ENCODE results near the gene CACNB2.
"Not testable (repeated sequence)": the region's sequence is repeated elsewhere in the genome, so short reads cannot be mapped to it uniquely, and the experiment has no call there.

CACNB2 gene

DNA sequence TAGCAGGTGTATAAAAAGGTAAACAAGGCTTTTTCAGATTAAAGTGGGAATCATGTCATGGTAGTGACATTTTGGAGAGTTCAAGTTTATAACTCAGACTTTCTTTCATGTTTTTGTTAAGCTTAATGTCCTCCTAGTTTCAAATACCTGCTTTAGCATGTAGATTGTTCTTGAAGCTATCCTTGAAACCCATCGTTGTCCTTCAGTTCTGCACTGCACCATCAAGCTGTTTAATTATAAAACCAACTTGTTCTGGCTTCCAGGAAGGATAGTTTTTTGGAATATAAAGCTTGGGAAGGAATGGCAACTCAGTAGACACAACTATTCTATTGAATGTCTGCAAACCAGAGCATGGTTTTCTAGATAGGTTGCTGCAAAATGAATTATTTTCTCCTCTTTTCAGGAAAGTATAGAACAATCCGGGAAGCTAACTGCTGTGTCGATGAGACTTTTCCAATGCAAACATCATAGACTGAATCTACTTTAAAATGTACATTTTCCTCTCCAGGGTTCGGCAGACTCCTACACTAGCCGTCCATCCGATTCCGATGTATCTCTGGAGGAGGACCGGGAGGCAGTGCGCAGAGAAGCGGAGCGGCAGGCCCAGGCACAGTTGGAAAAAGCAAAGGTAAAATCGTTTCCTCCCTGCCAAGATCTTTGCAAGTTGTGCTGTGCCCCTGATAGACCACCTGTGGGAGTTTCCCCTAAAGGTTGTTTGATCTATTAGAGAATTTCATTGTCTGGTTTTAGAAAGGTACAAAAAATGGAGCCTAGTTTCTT, 261.4 kb downstream of the CACNB2 start:
- no peak for DNase-seq (ENCODE audit: low read depth)

DNA sequence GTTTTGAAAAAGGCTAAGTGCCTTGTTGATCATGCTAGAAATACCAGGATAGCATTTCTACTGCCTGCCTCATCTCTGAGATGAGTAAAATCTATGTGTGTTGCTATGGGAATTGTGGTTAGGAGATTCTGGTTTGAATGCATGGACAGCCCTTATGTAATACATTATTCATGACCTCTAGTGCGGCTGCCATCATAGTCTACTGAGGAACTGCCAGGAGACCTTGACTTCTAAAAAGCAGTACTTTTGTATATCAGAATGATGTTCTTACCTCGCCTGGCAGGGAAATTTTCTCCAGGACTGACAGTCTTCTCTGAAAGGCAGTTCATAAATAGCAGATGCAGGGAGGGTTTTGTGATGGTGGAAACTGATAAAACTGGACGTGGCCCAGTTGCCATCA, 262.6 kb downstream of the CACNB2 start:
- no peak for DNase-seq (ENCODE audit: low read depth)

DNA sequence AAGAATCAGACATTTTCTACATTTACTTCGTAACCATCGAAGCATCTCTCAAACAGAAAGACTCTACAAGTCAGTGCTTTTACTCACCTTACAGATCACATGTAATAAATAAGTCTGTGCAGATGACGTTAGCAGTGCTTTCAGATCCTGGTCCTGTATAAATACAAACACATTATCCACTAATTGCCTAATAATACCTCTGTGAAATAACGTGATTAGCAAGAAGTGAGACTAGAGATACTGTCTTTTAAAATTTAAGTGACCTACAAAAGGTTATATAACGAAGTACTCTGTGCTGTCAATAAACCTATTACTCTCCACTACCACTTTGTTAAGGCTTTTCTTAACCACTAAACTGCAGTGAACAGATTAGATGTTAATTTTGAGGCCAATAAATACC, 264.3 kb downstream of the CACNB2 start:
- no peak for DNase-seq (ENCODE audit: low read depth)

DNA sequence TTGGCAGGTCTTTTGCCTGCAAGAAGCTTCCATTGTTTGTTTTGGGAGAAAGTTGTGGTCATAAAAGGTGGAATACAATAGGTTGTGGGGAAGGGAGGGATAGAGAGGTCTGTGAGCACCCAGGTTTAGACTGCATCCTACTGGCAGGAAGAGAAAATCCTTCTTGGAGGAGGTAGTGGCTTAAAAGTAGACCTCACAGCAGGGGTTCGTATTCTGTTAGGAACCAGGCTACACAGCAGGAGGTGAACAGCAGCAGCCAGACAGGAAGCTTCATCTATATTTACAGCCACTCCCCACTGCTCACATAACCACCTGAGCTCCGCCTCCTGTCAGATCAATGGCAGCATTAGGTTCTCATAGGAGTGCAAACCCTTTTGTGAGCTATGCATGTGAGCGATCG, 265.9 kb downstream of the CACNB2 start:
- no peak for DNase-seq (ENCODE audit: low read depth)

DNA sequence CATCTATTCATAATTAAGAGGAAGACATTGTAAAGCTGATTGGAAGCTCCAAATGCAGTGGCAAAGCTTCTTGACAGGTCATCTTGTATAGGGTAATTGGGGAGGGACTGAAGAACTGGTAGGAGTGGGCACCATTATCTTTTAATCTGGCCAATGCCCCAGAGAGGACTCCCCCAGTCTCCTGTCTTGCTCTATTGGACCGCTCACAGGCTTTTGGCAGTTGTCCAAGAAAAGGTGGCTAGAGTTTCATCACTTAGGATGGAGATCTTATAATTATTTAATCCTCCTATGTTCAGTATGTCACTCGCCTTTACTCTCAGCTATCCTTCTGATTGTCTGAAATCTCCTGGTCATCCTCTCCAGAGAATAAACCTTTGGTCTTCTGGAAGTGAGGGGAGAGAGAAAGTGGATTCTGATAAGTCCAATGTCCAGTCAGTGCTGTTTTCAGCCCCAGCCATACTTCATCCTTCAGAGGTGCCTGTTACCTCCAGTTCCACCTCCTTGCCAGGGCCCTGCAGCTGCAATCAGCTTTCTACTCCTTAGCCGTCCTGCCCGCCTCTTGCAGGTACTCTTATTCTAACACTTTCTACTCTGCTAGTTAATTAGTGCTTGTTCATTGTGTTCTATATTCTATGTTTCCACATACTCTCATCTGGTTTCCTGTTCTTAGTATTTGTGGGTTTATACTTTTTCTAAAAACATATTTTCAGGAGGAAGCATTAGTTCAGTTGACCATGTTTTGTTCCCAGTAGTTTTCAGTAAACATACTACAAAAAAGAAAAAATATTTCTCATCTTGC, 269.6 kb downstream of the CACNB2 start:
- DNase-seq (ENCODE audit: low read depth), result no peak

DNA sequence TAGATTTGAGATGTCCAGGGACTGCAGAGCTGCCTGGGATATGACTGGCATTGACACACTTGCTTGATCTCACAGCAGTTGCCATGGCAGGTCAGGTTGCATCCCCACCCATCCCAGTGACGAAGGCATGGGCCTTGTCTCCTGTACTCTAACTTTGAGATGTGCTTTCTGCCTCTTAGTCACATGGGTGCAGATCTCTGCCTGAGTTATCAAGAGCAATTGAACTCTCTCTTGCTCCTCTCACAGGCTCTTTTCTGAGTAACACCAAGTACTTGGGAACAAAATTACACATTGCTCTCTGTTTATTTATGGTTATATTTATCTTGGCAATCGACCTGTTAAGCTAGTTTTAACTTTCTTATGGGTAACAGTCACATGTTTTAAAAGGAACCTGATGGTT, 273.8 kb downstream of the CACNB2 start:
- no peak for DNase-seq (ENCODE audit: low read depth)

DNA sequence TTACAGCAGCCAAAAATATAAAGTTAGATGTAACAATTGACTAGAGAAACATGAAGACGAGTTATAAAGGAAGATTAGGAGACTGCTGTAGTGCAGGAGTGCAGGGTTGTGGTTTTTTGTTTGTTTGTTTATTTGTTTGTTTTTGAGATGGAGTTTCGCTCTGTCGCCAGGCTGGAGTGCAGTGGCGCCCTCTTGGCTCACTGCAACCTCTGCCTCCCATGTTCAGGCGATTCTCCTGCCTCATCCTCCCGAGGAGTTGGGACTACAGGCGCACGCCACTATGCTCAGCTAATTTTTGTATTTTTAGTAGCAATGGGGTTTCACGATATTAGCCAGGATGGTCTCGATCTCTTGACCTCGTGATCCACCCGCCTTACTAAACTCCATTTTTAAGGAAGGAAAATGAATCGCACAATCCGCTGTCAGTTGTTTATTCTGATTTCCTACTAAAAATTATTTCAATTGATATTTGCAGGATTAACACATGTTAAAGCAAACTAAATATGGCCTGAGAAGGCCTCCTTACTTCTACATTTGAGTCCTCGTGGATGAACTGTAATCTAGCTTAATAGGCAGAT, 277.8 kb downstream of the CACNB2 start:
- DNase-seq (ENCODE audit: low read depth), result no peak

DNA sequence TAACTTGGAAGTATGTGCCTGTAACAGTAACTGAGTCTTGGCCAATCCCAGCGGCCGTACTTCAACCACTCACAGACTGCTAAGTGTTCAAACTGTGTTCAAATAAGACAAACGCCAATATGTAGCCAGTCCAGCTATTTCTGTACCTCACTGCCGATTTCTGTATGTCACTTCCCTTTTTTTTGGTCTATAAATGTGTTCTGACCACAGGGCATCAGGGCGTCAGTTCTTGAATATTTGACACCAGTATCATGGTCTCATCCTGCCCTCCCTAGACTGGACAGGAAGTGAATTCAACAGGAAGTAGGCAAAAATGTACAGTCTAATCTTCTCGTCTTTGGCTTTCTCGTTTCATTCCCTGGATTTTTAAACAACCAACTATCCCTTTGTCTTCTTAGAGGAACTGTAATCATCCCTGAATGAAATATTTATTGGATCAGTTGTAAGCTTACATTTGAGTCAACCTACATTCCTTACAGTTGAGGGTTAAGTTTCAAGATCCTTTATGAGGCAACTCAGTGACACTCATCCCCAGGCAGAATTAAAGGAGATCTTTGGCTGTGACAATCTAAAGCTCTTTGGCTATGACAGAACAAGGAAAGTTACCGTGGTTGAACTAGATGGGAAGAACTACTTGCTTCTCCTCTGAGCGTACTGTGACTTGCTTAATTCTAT, 278.5 kb downstream of the CACNB2 start:
- DNase-seq (ENCODE audit: low read depth), result no peak

DNA sequence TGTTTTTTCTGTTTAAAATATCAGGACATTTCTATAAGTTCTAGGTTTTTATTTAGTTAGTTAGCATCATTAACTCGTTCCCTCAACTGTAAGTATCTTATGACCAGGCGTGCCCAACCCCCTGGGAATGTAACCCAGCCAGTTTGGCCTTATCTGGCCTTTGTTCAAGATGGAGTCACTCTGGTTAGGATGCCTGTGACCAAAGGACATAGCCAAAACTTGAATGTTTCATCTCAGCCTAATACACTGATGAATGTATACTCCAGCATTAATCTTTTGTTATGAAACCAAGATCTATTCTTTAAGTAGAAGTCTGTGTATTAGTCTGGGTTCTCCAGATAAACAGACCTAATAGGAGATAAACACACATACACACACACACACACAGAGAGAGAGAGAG, 279.7 kb downstream of the CACNB2 start:
- DNase-seq (ENCODE audit: low read depth), result no peak

DNA sequence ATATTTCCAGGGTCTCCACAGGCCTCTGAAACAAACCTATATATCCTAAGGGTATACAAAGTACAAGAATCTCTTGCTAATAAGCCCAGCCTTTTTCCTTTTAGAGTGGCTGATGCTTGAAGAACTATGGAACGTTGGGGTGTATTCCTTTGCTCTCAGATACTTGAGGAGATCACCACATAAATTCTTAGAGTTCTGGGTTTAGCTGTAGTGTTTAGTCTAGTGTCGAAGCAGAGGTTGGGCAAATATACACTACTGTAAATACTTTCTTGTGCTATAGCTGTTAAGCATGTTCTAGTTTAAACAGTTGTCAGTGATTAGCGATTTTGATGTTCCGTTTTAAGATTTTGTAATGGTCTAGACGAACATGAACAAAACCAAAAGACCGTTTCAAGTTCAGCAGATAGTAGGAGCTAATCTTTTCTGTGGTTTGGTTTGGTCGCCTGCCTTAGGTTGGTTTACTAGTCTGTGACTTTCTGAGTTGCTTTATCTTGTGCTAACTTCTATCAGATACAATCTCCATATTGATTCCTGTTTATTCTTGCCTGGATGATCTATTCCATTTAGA, 281.6 kb downstream of the CACNB2 start:
- no peak for DNase-seq (ENCODE audit: low read depth)

DNA sequence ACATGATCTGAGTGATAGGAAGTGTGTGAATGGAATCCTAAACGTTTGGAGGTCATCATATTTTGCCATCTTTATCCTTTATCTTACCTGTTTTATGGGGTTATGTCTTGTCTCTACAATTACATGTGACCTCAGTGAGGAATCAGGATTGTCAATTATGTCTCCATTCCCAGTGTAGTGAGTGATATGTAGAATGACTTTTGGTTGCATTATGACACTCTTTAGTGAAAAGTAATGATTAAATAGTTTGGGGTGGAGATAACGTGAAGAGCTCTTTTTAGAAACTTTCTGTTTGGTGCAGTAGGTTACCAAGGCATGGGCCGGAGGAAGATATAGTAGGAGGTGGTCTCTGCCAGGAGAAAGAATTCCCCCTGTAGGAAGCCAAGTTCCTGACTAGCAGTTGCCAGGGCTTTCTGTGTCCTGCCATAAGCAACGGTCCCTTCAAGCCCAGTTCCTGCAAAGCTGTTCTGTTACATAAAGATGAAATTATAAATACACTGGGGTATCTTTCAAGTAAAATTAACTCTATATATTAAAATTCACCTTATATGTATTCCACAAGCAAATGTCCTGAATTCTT, 282.9 kb downstream of the CACNB2 start:
- no peak for DNase-seq (ENCODE audit: low read depth)

DNA sequence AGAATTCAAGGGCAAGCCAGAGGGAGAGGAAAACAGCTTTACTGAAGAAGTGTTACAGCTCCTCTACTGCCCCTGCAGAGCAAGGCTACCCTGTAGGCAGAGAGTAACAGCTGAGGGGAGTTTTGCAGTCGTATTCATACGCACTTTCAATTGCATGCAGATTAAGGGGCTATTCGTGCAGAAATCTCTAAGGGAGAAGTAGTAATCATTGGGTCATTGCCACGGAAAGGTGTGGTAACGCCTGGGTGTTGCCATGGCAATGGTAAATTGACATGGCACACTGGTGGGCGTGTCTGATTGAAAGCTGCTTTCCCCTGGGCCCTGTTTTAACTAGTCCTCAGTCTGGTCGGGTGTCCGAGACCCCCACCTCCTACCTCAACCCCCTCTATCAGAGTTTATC, 284.0 kb downstream of the CACNB2 start:
- no peak for DNase-seq (ENCODE audit: low read depth)

DNA sequence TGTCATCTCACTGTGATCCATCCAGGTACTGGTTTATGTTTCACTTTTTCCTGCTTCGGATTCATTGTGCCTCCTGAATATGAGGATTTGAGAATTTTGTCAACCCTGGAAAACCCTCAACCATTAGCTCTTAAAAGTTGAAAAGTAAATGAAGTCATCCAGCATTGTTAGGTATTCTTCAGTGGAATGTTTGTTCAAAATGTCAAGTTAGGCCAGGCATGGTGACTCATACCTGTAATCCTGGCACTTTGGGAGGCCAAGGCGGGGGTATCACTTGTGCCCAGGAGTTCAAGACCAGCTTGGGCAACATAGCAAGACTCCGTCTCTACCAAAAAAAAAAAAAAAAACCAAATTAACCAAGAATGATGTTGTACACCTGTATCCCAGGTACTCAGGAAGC, 289.1 kb downstream of the CACNB2 start:
- no peak for DNase-seq (ENCODE audit: low read depth)

DNA sequence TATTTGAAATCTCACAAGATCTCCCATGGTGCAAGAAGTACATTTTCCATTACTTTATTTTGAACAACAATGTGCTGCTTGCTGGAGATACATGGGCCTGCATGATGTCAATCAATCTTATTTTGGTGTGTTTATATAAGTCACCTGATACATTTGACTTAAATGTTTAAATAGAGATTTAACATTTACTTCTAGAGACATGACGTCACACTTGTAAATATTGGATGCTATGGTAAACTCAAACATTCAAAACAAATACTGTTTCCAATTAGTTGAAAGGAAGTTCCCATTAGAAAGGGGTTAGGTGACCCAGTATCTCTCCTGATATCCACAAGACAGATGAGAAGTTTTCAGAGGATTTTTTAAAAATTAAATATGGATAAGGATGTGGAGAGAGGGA, 296.7 kb downstream of the CACNB2 start:
- no peak for DNase-seq (ENCODE audit: low read depth)

DNA sequence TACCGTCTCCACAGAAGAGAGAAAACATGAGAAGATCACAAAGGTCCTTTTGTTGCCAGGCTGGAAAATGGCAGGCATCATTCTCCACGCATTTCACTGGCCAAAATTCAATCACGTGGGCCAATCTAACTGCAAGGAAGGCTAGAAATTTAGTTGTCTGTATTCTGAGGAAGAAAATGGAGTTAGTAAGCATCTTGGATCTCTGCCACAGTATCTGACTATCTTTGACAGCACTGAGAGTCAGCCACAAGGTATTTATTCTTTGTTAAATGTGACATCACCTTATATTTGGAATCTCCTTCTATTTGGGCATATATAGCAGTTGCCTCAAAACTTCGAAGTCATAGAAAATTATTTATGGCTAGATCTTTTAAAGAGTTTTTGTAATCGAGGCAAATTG, 297.3 kb downstream of the CACNB2 start:
- no peak for DNase-seq (ENCODE audit: low read depth)

DNA sequence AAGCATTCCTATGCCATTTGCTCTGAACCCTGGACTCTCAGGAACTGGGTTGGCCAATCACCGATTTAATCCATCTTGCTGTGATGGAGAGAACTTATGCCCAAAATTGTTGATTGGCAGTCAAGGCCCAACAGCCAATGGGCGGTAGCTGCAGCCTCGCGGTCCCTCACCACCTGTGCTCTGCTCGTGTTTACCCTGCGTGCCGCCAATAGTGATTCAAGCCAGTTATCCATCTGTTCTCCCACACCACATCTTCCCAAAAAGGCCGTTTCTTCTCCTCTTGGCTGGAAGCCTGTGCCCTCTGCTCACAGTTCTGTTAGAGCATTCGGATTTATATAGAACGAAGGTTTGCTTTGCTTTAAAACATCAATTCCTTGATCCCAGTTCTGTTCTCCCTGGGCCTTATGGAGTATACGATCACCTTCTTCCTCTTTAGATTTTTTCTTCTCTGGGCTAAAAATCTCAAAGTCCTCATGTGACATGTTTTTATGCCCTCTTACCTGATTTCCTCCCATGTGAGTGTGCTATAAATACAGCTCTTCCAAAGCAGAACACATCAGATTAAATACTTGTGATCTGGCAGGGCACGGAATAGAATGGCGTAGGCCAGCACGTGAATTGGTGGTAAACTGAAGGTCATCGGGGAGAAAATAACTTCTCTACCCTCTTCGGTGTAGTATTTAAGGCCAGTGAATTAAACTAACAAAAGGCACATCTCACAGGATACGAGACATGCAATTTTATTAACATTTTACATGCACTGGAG, 298.3 kb downstream of the CACNB2 start:
- no peak for DNase-seq (ENCODE audit: low read depth)

DNA sequence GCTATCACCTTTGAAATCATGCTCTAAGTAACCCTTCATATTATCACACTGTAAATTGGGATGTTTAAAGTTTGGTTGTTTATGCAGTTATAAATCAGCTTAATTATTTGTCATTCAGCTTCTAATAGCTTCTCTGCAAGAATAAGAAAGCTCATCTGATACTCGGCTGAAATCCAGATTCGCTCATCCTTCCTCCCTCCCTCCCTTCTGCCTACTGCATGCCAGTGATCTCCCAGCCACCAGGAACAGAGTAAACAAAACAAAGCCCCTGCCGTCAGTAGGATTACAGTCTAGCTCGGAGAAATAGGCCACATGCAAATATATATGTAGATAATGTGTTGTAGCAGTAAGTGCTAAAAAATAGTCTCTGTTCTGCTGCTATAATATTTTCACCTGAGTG, 299.4 kb downstream of the CACNB2 start:
- no peak for DNase-seq (ENCODE audit: low read depth)

DNA sequence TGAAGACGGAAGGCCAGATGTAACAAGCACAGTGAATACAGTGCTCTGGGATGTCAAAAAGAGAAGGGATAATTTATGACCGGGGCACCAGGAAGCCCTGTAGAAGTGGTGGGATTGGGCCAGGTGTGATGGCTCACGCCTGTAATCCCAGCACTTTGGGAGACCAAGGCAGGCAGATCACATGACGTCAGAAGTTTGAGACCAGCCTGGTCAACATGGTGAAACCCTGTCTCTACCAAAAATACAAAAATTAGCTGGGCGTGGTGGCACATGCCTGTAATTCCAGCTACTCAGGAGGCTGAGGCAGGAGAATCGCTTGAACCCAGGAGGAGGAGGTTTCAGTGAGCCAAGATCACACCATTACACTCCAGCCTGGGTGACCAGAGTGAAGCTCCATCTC, 305.4 kb downstream of the CACNB2 start:
- DNase-seq (ENCODE audit: low read depth), result not testable (repeated sequence)

DNA sequence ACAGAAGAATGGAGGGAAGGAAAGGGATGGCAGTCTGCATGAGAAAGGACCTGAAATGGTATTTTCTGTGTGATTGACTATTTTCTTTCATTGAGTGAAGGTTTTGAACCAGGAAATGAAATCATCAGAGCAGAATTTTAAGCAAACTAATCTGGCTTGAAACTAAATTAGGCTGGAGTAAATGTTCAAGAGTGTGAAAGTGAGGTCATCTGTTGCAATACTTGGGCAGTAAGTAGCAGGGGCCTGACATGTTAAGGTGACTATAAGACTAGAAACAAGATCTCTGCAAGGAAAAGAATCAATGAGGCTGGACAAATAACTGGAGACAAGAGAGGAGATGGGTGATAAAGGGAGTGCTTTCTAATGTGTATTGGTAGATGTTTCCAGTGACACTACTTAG, 306.0 kb downstream of the CACNB2 start:
- DNase-seq (ENCODE audit: low read depth), result no peak

DNA sequence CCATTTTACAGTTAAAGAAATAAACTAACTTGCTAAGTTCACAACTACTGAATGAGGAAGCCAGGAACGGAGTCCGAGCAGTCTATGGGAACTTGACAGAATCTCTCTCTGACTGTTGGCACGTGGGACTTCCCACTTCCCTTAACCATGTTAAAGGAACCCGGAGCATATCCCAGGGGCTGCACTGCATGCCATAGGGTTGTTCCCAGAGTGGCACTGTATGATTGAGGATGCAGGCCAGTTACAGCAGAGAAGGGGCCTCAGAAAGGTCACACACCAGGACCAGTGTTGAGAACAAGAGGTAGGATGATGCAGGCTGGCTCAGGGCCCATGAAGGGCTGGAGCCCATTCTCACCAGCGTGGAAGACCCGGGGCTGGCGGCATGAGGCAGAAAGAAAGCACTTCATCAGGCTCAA, 309.4 kb downstream of the CACNB2 start:
- DNase-seq (ENCODE audit: low read depth), result no peak

DNA sequence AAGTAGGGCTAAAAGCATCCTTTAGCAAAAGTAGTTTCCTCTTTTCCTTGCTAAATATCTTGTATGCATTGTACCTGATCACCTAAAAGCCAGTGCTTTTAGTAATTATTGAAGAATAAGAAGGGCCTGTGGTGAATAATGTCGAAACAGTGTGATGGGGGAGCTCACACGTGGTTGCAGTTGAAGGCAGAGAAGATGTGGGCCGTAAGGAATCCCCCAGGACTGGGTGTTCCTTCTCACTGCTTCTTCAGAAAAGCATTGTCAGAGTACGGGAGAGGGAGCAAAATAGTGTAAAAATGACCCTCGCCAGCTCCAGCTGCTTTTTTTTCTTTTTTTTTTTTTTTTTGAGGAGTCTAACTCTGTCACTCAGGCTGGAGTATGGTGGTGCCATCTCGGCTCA, 310.1 kb downstream of the CACNB2 start:
- DNase-seq (ENCODE audit: low read depth), result no peak
